ENCODE measurements around the gene HSPB9. TPM values are rescaled to one million over a fixed set of nuclear protein-coding genes. Genes with fewer than 3 reads are reported as not detected.

HSPB9 gene
- total RNA-seq (ENCODE audit: low replicate concordance) = 0.36 TPM in 1 of 2 replicates, not detected in the other
- long read RNA-seq = 0 reads

- Mint-ChIP-seq H3K27me3 (no peaks in the 10 kb centered on the region), H3K4me3 (peak within 1 kb of the TSS; percentile 80), H3K4me1 (ENCODE audit: unreplicated experiment) (peaks cover 17% of the 10 kb centered on the region), H3K27ac (peak within 1 kb of the TSS; percentile 62), H3K36me3 (peaks cover 11% of the 10 kb centered on the region), H3K9me3 (no peaks in the 10 kb centered on the region)
- no peak for DNase-seq (ENCODE audit: extremely low spot score, unreplicated experiment)
- no peak for TF ChIP-seq CTCF (conservative IDR thresholded peaks at IDR 0.05)
Observed at GRCh38 chr17:42122371-42123303, at the start of gene HSPB9. Gene HSPB9 (plus strand): TSS chr17:42122804. CDS start chr17:42122851, 47 bp downstream.

- Mint-ChIP-seq H3K4me1 (ENCODE audit: unreplicated experiment) (no peaks in the 10 kb centered on the region), H3K36me3 (no peaks in the 10 kb centered on the region), H3K9me3 (no peaks in the 10 kb centered on the region), H3K27me3 (peaks cover 50% of the 10 kb centered on the region), H3K4me3 (no peak overlapping the region), H3K27ac (no peak overlapping the region)
- DNase-seq (ENCODE audit: extremely low spot score, unreplicated experiment) = no peak
- no peak for TF ChIP-seq CTCF (conservative IDR thresholded peaks at IDR 0.05)
Observed at GRCh38 chr17:42075789-42076188, 46.8 kb upstream of the HSPB9 start.

- no peak for DNase-seq (ENCODE audit: extremely low spot score, unreplicated experiment)
- Mint-ChIP-seq H3K27ac (no peak overlapping the region), H3K36me3 (no peaks in the 10 kb centered on the region), H3K4me3 (no peak overlapping the region), H3K27me3 (peaks cover 39% of the 10 kb centered on the region), H3K9me3 (no peaks in the 10 kb centered on the region), H3K4me1 (ENCODE audit: unreplicated experiment) (no peaks in the 10 kb centered on the region)
- no peak for TF ChIP-seq CTCF (conservative IDR thresholded peaks at IDR 0.05)
Observed at GRCh38 chr17:42076797-42077559, 45.6 kb upstream of the HSPB9 start.

- no peaks in the 10 kb centered on the region for H3K4me1 Mint-ChIP-seq (ENCODE audit: unreplicated experiment)
- H3K4me3 Mint-ChIP-seq = no peak overlapping the region
- H3K9me3 Mint-ChIP-seq = no peaks in the 10 kb centered on the region
Observed at GRCh38 chr17:42077755-42078154, 44.8 kb upstream of the HSPB9 start.

More at GRCh38 chr17:42077755-42078154, 44.8 kb upstream of the HSPB9 start:
- Mint-ChIP-seq H3K27me3 (peaks cover 39% of the 10 kb centered on the region), H3K27ac (no peak overlapping the region), H3K36me3 (no peaks in the 10 kb centered on the region)
- TF ChIP-seq CTCF (conservative IDR thresholded peaks at IDR 0.05) = no peak
- no peak for DNase-seq (ENCODE audit: extremely low spot score, unreplicated experiment)

Measured in type B pancreatic cell (in vitro differentiated cells).